Parathyroid adenoma (tissue), 2 donors: Measurements from ENCODE around the gene TRDN.

Experiments
- H2AFZ ChIP-seq: fragments of 300-600 bp; sonication (generic); one replicate; pipeline ENCODE4 v1.7.0; 2017; ENCODE audit warnings: antibody characterized with exemption, mild to moderate bottlenecking
- H3K27ac ChIP-seq: fragments of 300-600 bp; sonication (generic); one replicate; pipeline ENCODE4 v1.7.0; 2017
- H3K27me3 ChIP-seq: fragments of 300-600 bp; sonication (generic); one replicate; pipeline ENCODE4 v1.7.0; 2017; ENCODE audit warnings: low read length; ENCODE audit not compliant: control insufficient read depth, insufficient read depth
- H3K36me3 ChIP-seq: fragments of 300-600 bp; sonication (generic); one replicate; pipeline ENCODE4 v1.7.0; 2017; ENCODE audit warnings: low read length; ENCODE audit not compliant: control insufficient read depth, insufficient read depth
- H3K4me1 ChIP-seq: fragments of 300-600 bp; sonication (generic); one replicate; pipeline ENCODE4 v1.7.0; 2017; ENCODE audit warnings: control low read depth
- H3K4me2 ChIP-seq: fragments of 300-600 bp; sonication (generic); one replicate; pipeline ENCODE4 v1.7.0; 2017; ENCODE audit warnings: low read length
- H3K4me3 ChIP-seq: fragments of 300-600 bp; sonication (generic); one replicate; pipeline ENCODE4 v1.7.0; 2017; ENCODE audit warnings: low read depth, low read length
- H3K79me2 ChIP-seq: fragments of 300-600 bp; sonication (generic); one replicate; pipeline ENCODE4 v1.7.0; 2017; ENCODE audit warnings: control low read depth
- H3K9ac ChIP-seq: fragments of 300-600 bp; sonication (generic); one replicate; pipeline ENCODE4 v1.7.0; 2017; ENCODE audit warnings: mild to moderate bottlenecking
- H3K9me3 ChIP-seq: fragments of 300-600 bp; sonication (generic); one replicate; pipeline ENCODE4 v1.7.0; 2017; ENCODE audit warnings: low read length; ENCODE audit not compliant: control insufficient read depth
- TF ChIP-seq, protein P1 (sequence below): fragments of 300-600 bp; sonication (generic); IDR thresholded peaks from one replicate; pipeline ENCODE4 v1.7.0; 2017; ENCODE audit warnings: antibody characterized with exemption, mild to moderate bottlenecking
- donor health status: primary hyperparathyroidism.

Gene TRDN

DNA sequence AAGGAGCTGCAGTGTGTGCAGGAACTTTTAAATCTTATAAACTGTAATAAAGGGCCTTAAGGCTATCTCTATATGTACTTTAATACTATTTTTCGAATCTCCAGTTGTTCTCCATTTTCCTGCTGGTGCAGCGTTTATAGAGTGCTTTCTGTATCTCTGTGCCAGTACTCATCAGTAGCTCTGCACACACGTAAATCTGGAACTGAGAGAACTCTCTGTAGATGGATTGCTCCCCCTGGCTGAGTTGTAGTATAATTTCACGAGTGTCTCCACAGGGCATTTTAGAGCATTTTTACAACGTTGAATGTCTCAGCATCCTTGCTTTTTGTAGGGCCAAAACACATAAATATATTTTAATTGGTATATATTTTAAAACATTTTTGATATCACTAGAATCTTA, 256.5 kb downstream of the TRDN start:
- Histone ChIP-seq H2AFZ (no peak overlapping the region), H3K9me3 (no peaks in the 10 kb centered on the region), H3K36me3 (no peaks in the 10 kb centered on the region), H3K4me3 (no peak overlapping the region), H3K9ac (no peak overlapping the region), H3K4me2 (no peak overlapping the region), H3K27ac (no peak overlapping the region), H3K27me3 (no peaks in the 10 kb centered on the region), H3K79me2 (no peaks in the 10 kb centered on the region), H3K4me1 (no peaks in the 10 kb centered on the region)
- TF ChIP-seq, protein P1, sequence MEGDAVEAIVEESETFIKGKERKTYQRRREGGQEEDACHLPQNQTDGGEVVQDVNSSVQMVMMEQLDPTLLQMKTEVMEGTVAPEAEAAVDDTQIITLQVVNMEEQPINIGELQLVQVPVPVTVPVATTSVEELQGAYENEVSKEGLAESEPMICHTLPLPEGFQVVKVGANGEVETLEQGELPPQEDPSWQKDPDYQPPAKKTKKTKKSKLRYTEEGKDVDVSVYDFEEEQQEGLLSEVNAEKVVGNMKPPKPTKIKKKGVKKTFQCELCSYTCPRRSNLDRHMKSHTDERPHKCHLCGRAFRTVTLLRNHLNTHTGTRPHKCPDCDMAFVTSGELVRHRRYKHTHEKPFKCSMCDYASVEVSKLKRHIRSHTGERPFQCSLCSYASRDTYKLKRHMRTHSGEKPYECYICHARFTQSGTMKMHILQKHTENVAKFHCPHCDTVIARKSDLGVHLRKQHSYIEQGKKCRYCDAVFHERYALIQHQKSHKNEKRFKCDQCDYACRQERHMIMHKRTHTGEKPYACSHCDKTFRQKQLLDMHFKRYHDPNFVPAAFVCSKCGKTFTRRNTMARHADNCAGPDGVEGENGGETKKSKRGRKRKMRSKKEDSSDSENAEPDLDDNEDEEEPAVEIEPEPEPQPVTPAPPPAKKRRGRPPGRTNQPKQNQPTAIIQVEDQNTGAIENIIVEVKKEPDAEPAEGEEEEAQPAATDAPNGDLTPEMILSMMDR: no peak

DNA sequence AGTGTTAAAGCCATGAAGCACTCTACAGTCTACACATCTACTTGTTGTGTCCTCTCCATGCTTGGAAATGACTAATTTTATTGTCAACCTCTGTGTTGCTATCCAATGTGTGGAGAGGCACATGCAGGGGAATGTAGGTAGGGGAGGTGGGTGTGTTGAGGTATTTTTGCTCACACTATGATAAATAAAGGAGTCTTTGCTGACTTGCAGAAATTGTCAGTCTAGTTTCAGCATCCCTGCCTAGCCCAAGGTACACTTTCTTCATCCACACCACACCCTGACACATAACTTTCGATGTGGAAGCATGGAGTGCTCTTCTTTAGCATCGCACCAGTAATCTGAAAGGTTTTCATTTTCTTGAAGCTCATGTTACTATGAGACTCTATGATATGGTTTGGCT, 264.0 kb downstream of the TRDN start:
- no peaks in the 10 kb centered on the region for H3K9me3 ChIP-seq
- TF ChIP-seq, protein P1: no peak

DNA sequence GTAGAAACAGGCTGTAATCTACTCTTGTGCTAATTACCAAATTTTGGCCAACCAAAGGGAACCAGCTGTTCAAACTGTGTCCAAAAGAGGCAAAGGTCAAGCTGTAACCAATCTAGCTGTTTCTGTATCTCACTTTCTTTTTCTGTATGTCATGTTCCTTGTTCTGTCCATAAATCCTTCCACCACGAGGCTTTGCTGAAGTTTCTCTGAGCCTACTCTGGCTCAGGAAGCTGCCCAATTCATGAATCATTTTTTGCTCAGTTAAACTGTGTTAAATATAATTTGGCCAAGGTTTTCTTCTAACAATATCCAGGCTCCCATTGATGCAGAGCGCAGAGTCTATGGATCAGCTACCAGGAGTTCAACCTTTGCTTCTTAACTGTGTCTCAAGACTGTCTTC, 272.8 kb downstream of the TRDN start:
- no peak overlapping the region for H3K4me2 ChIP-seq
- H3K4me1 ChIP-seq: no peaks in the 10 kb centered on the region
- H3K36me3 ChIP-seq: no peaks in the 10 kb centered on the region
- H3K9me3 ChIP-seq: no peaks in the 10 kb centered on the region
- H3K27ac ChIP-seq: no peak overlapping the region
- no peaks in the 10 kb centered on the region for H3K79me2 ChIP-seq
- no peak overlapping the region for H3K9ac ChIP-seq
- TF ChIP-seq, protein P1: no peak
- no peak overlapping the region for H3K4me3 ChIP-seq
- no peak overlapping the region for H2AFZ ChIP-seq
- H3K27me3 ChIP-seq: no peaks in the 10 kb centered on the region

More for the DNA sequence above, 264.0 kb downstream of the TRDN start:
- Histone ChIP-seq H3K27me3 (no peaks in the 10 kb centered on the region), H3K36me3 (no peaks in the 10 kb centered on the region), H3K79me2 (no peaks in the 10 kb centered on the region), H2AFZ (no peak overlapping the region), H3K9ac (no peak overlapping the region), H3K4me3 (no peak overlapping the region), H3K4me2 (no peak overlapping the region), H3K4me1 (no peaks in the 10 kb centered on the region), H3K27ac (no peak overlapping the region)

DNA sequence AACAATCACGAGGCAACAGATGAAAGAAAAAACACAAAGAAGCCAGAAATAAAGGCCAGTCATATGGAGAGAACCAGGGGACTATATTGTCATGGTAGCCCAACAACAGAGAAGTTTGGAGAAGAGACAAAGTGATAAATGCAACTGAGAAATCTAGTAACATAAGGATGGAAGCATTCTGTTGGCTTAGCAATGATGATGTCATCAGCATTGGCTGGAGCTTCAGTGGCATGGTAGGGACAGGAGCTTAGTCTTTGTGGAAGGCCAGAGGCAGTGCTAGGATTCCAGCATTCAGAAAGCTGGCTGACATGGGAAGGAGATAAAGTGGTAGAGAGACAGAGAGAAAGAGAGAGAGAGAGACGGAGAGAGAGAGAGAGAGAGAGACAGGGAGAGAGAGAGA, 276.4 kb downstream of the TRDN start:
- no peaks in the 10 kb centered on the region for H3K9me3 ChIP-seq
- no peaks in the 10 kb centered on the region for H3K36me3 ChIP-seq
- H3K4me2 ChIP-seq: no peak overlapping the region
- no peaks in the 10 kb centered on the region for H3K27me3 ChIP-seq
- H3K79me2 ChIP-seq: no peaks in the 10 kb centered on the region
- H3K4me3 ChIP-seq: no peak overlapping the region
- no peak overlapping the region for H2AFZ ChIP-seq
- H3K9ac ChIP-seq: no peak overlapping the region
- no peak overlapping the region for H3K27ac ChIP-seq
- TF ChIP-seq, protein P1: no peak
- no peaks in the 10 kb centered on the region for H3K4me1 ChIP-seq

DNA sequence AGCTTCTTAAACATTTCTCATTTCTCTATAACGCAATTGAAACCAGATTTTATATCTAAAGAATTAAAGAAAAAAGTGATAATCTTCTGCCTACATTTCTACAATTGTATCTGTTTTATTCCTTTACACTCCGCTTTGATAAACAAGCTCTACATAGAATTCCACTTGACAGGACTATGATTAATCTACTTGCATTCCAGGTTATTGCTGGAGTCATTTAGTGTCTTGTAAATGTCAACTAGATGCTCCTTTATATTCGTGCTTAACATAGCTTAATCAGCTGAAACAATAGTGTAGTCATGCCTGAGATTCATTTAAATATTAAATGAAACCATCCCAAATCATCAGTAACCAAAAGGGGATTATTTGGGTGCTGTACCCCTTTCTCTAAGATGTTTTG, 284.0 kb downstream of the TRDN start:
- H3K9me3 ChIP-seq: no peaks in the 10 kb centered on the region
- no peak overlapping the region for H3K27ac ChIP-seq
- H3K4me3 ChIP-seq: no peak overlapping the region
- TF ChIP-seq, protein P1: no peak
- no peaks in the 10 kb centered on the region for H3K27me3 ChIP-seq
- H3K9ac ChIP-seq: no peak overlapping the region
- H3K4me1 ChIP-seq: no peaks in the 10 kb centered on the region
- no peak overlapping the region for H3K4me2 ChIP-seq
- no peak overlapping the region for H2AFZ ChIP-seq
- H3K79me2 ChIP-seq: no peaks in the 10 kb centered on the region
- no peaks in the 10 kb centered on the region for H3K36me3 ChIP-seq
